ENCODE measurements around the gene GALNT15. TPM values are rescaled to one million over a fixed set of nuclear protein-coding genes. Genes with fewer than 3 reads are reported as not detected.

The GALNT15 gene
- total and polyA plus RNA-seq, 7 donors, result 1.2 to 211 (median 36.6) TPM

- intact Hi-C loops (cut with DNase I), result no loop called here
- Histone ChIP-seq H3K4me1 (peaks cover 0 to 2% (median 0%) of the 10 kb centered on the region in 4 donors), H3K27ac (no peak overlapping the region), H3K4me3 (no peak overlapping the region), H3K36me3 (no peaks in the 10 kb centered on the region), H3K27me3 (no peaks in the 10 kb centered on the region), H3K9me3 (no peaks in the 10 kb centered on the region)
- 13 to 56% methylated on average over 7 of the region's 7 CpGs for WGBS, 2 donors
- TF ChIP-seq EP300 (IDR thresholded peaks at IDR 0.05) (no peak), POLR2AphosphoS5 (IDR thresholded peaks at IDR 0.05) (no peak), CTCF (IDR thresholded peaks at IDR 0.05) (no peak)
- DNase-seq, result no peak
Observed at GRCh38 chr3:16252243-16252978, 77.9 kb downstream of the GALNT15 start.

GRCh38 chr3:16252988-16253387 is 78.5 kb downstream of the GALNT15 start:
- no peaks in the 10 kb centered on the region for H3K27me3 ChIP-seq
- H3K27ac ChIP-seq, result no peak overlapping the region
- DNase-seq, result no peak
- H3K4me3 ChIP-seq, result no peak overlapping the region
- TF ChIP-seq EP300 (IDR thresholded peaks at IDR 0.05) (no peak), CTCF (IDR thresholded peaks at IDR 0.05) (no peak), POLR2A (IDR thresholded peaks at IDR 0.05) (no peak), POLR2AphosphoS5 (IDR thresholded peaks at IDR 0.05) (no peak)
- H3K4me1 ChIP-seq, result peaks cover 0 to 1% (median 0%) of the 10 kb centered on the region in 4 donors
- whole genome bisulfite sequencing, 2 donors, result 77 to 78% methylated on average over 2 of the region's 2 CpGs
- H3K9me3 ChIP-seq, result no peaks in the 10 kb centered on the region
- H3K36me3 ChIP-seq, result no peaks in the 10 kb centered on the region
- intact Hi-C loops (cut with DNase I), result no loop called here

GRCh38 chr3:16253601-16254000 is 79.1 kb downstream of the GALNT15 start:
- H3K36me3 ChIP-seq, result peaks cover 0 to 3% (median 0%) of the 10 kb centered on the region in 4 donors
- H3K27me3 ChIP-seq, result no peaks in the 10 kb centered on the region
- H3K27ac ChIP-seq, result no peak overlapping the region
- H3K4me1 ChIP-seq, result peaks cover 0 to 6% (median 0%) of the 10 kb centered on the region in 4 donors
- WGBS, 2 donors, result 84 to 89% methylated on average over 7 of the region's 7 CpGs
- no peak overlapping the region for H3K4me3 ChIP-seq
- H3K9me3 ChIP-seq, result no peaks in the 10 kb centered on the region
- peak; percentile 84 for DNase-seq
- TF ChIP-seq POLR2A (IDR thresholded peaks at IDR 0.05) (no peak), POLR2AphosphoS5 (IDR thresholded peaks at IDR 0.05) (peak in 1 of 4 donors; percentile 40)
- intact Hi-C loops (cut with DNase I), result no loop called here

GRCh38 chr3:16254916-16255315 is 80.4 kb downstream of the GALNT15 start:
- WGBS, 2 donors, result 63 to 84% methylated on average over 5 of the region's 5 CpGs
- TF ChIP-seq POLR2A (IDR thresholded peaks at IDR 0.05), result no peak
- Histone ChIP-seq H3K27me3 (no peaks in the 10 kb centered on the region), H3K36me3 (peaks cover 0 to 16% (median 3%) of the 10 kb centered on the region in 4 donors), H3K4me1 (peaks cover 0 to 6% (median 0%) of the 10 kb centered on the region in 4 donors), H3K4me3 (no peak overlapping the region), H3K9me3 (no peaks in the 10 kb centered on the region), H3K27ac (no peak overlapping the region)
- no peak for DNase-seq
- intact Hi-C loops (cut with DNase I), result no loop called here

- H3K4me1 ChIP-seq, result peaks cover 0 to 6% (median 0%) of the 10 kb centered on the region in 4 donors
- no peaks in the 10 kb centered on the region for H3K9me3 ChIP-seq
- TF ChIP-seq POLR2A (IDR thresholded peaks at IDR 0.05), result no peak
- no peak for TF ChIP-seq EP300 (IDR thresholded peaks at IDR 0.05)
- no peak for TF ChIP-seq CTCF (IDR thresholded peaks at IDR 0.05)
- TF ChIP-seq POLR2AphosphoS5 (IDR thresholded peaks at IDR 0.05), result no peak
- intact Hi-C loops (cut with DNase I), result no loop called here
- WGBS, 2 donors, result 89 to 90% methylated on average over 3 of the region's 3 CpGs
- no peak for DNase-seq
- no peaks in the 10 kb centered on the region for H3K27me3 ChIP-seq
- peaks cover 0 to 21% (median 6%) of the 10 kb centered on the region in 4 donors for H3K36me3 ChIP-seq
- no peak overlapping the region for H3K27ac ChIP-seq
- H3K4me3 ChIP-seq, result no peak overlapping the region
Observed at GRCh38 chr3:16255326-16255725, 80.8 kb downstream of the GALNT15 start.

Data from sigmoid colon (tissue), 7 donors.